Measurements from ENCODE around the gene CTNS. TPM values are rescaled to one million over a fixed set of nuclear protein-coding genes. Genes with fewer than 3 reads are reported as not detected.

Gene CTNS
- total RNA-seq, 1 donor from 2014 or later, result 9.4 TPM

DNA sequence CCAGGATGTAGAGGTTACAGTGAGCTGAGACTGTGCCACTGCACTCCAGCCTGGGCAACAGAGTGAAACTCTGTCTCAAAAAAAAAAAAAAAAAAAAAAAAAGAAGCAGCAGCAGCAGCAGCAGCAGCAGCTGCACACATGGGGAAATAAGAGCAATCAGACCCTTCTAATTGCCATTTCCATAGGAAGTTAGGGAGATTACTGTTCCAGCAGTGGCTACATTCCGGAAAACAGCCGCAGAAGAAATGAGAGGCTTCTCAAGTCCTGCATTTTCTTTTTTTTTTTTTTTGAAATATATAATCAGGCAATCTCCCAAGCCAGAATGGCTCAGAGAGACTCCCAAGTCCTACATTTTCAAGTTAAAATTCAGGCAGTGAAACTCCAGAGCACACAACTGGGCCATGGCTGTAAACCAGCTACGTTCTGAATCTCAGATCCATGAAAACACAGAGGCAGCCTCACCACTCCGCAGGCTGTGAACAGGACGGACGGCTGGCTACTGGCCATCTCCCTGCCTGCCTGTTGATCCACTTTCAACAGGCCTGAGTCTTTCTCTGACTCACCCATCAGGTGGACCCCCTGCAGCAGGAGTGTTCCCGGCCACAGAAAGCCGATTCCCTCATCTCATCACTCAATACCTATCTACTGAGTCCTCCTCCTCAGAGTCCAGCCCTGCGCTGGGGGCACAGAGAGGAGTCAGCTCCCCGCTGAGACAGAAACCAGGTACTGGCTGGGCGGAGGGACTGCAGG lies 42.3 kb upstream of the CTNS start:
- Histone ChIP-seq H2AFZ (replicated peaks) (no peak overlapping the region), H3K9ac (no peak overlapping the region), H4K20me1 (ENCODE audit: low read depth) (no peaks in the 10 kb centered on the region), H3K79me2 (ENCODE audit: low read depth) (no peaks in the 10 kb centered on the region), H3K36me3 (no peaks in the 10 kb centered on the region), H3K27me3 (no peaks in the 10 kb centered on the region), H3F3A (ENCODE audit: low read depth) (no peaks in the 10 kb centered on the region), H3K4me2 (no peak overlapping the region), H3K9me3 (ENCODE audit: low read depth) (no peaks in the 10 kb centered on the region), H3K4me3 (no peak overlapping the region), H3K27ac (no peak overlapping the region), H3K4me1 (no peaks in the 10 kb centered on the region)
- DNase-seq (ENCODE audit: low spot score), result no peak
- peaks cover 10% of the 10 kb centered on the region for H3K36me3 Mint-ChIP-seq
- H3K9me3 Mint-ChIP-seq, result no peaks in the 10 kb centered on the region
- H3K27ac Mint-ChIP-seq, result no peak overlapping the region
- H3K27me3 Mint-ChIP-seq (ENCODE audit: insufficient read depth, low read depth), result peaks cover 2% of the 10 kb centered on the region
- TF ChIP-seq, protein P1, sequence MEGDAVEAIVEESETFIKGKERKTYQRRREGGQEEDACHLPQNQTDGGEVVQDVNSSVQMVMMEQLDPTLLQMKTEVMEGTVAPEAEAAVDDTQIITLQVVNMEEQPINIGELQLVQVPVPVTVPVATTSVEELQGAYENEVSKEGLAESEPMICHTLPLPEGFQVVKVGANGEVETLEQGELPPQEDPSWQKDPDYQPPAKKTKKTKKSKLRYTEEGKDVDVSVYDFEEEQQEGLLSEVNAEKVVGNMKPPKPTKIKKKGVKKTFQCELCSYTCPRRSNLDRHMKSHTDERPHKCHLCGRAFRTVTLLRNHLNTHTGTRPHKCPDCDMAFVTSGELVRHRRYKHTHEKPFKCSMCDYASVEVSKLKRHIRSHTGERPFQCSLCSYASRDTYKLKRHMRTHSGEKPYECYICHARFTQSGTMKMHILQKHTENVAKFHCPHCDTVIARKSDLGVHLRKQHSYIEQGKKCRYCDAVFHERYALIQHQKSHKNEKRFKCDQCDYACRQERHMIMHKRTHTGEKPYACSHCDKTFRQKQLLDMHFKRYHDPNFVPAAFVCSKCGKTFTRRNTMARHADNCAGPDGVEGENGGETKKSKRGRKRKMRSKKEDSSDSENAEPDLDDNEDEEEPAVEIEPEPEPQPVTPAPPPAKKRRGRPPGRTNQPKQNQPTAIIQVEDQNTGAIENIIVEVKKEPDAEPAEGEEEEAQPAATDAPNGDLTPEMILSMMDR (IDR thresholded peaks at IDR 0.05), result no peak
- TF ChIP-seq EZH2phosphoT487 (IDR thresholded peaks at IDR 0.05) (no peak), EZH2 (IDR thresholded peaks at IDR 0.05) (no peak)
- H3K4me3 Mint-ChIP-seq, result no peak overlapping the region
- no peaks in the 10 kb centered on the region for H3K4me1 Mint-ChIP-seq

DNA sequence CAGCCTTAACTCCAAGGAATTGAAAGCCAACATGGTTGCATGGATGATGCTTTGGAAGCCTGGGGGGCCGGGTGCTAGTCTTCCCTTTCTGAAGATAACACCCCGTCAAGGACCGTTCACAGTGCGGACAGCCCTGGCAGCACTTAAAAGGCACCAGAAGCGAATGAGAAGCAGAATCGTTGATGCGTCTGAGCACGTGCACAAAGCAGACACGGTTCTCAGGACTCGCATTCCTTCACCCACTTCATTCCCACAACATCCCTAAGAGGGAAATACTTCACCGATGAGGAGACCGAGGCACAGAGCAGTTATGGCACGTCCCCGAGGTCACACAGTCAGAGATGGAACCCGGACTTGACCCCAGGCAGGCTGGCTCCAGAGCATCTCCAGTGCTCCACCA lies 41.6 kb upstream of the CTNS start:
- H3K27ac ChIP-seq, result no peak overlapping the region
- TF ChIP-seq EZH2 (IDR thresholded peaks at IDR 0.05) (no peak), EZH2phosphoT487 (IDR thresholded peaks at IDR 0.05) (no peak)
- TF ChIP-seq, protein P1 (IDR thresholded peaks at IDR 0.05), result no peak
- H4K20me1 ChIP-seq (ENCODE audit: low read depth), result no peaks in the 10 kb centered on the region
- DNase-seq (ENCODE audit: low spot score), result no peak
- Mint-ChIP-seq H3K27me3 (ENCODE audit: insufficient read depth, low read depth) (peaks cover 2% of the 10 kb centered on the region), H3K9me3 (no peaks in the 10 kb centered on the region), H3K27ac (no peak overlapping the region), H3K4me1 (no peaks in the 10 kb centered on the region), H3K4me3 (no peak overlapping the region), H3K36me3 (peaks cover 4% of the 10 kb centered on the region)
- no peaks in the 10 kb centered on the region for H3K9me3 ChIP-seq (ENCODE audit: low read depth)
- no peak overlapping the region for H3K4me3 ChIP-seq
- H3K36me3 ChIP-seq, result no peaks in the 10 kb centered on the region
- H2AFZ ChIP-seq (replicated peaks), result no peak overlapping the region
- H3F3A ChIP-seq (ENCODE audit: low read depth), result no peaks in the 10 kb centered on the region
- H3K4me1 ChIP-seq, result no peaks in the 10 kb centered on the region
- H3K79me2 ChIP-seq (ENCODE audit: low read depth), result no peaks in the 10 kb centered on the region
- H3K27me3 ChIP-seq, result no peaks in the 10 kb centered on the region
- H3K4me2 ChIP-seq, result no peak overlapping the region
- no peak overlapping the region for H3K9ac ChIP-seq

- Histone ChIP-seq H3K27ac (no peak overlapping the region), H3F3A (ENCODE audit: low read depth) (no peaks in the 10 kb centered on the region), H3K36me3 (no peaks in the 10 kb centered on the region), H3K9me3 (ENCODE audit: low read depth) (no peaks in the 10 kb centered on the region), H3K9ac (no peak overlapping the region), H3K4me2 (no peak overlapping the region), H2AFZ (replicated peaks) (no peak overlapping the region), H4K20me1 (ENCODE audit: low read depth) (no peaks in the 10 kb centered on the region), H3K79me2 (ENCODE audit: low read depth) (no peaks in the 10 kb centered on the region), H3K4me1 (no peaks in the 10 kb centered on the region), H3K4me3 (no peak overlapping the region), H3K27me3 (no peaks in the 10 kb centered on the region)
- Mint-ChIP-seq H3K4me3 (no peak overlapping the region), H3K4me1 (no peaks in the 10 kb centered on the region), H3K36me3 (peaks cover 2% of the 10 kb centered on the region), H3K27me3 (ENCODE audit: insufficient read depth, low read depth) (peaks cover 6% of the 10 kb centered on the region), H3K9me3 (no peaks in the 10 kb centered on the region), H3K27ac (no peak overlapping the region)
- TF ChIP-seq, protein P1 (IDR thresholded peaks at IDR 0.05), result no peak
- no peak for TF ChIP-seq EZH2 (IDR thresholded peaks at IDR 0.05)
- no peak for TF ChIP-seq EZH2phosphoT487 (IDR thresholded peaks at IDR 0.05)
- no peak for DNase-seq (ENCODE audit: low spot score)
These were observed 39.6 kb upstream of the CTNS start for GRCh38 chr17:3596804-3597464.
